HG02981 (cell line): ENCODE measurements around the gene TMEM147.
"Not testable (repeated sequence)": the region's sequence is repeated elsewhere in the genome, so short reads cannot be mapped to it uniquely, and the experiment has no call there.

ENCODE experiments used
- ATAC-seq: cut with Tn5 transposase; IDR thresholded peaks from one replicate; pipeline ENCODE4 v1.9.1; 2021; ENCODE audit warnings: mild to moderate bottlenecking, moderate library complexity; ENCODE audit not compliant: unreplicated experiment

Gene TMEM147

GRCh38 chr19:35561436-35561835 is 16.0 kb downstream of the TMEM147 start:
- no peak for ATAC-seq

- no peak for ATAC-seq
These were observed 16.9 kb downstream of the TMEM147 start for GRCh38 chr19:35562336-35562735.

DNA sequence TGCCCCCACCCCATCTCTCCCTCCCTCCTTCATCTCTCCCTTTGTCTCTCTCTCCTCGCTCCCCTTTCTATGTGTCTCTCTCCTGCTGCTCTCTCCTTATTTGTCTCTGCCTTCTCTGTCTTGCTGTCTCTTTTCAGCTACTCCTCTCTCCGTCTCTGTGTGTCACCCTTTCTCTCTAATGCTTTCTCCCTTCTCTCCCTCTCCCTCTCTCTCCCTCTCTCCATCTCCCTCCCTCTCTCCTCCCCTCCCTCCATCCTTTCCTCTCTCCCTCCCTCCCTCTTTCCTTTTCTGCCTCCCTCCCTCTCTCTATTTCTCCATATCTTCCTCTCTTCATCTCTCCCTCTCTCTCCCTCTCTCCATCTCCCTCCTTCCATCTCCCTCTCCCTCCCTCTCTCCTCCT is 17.4 kb downstream of the TMEM147 start:
- no peak for ATAC-seq

DNA sequence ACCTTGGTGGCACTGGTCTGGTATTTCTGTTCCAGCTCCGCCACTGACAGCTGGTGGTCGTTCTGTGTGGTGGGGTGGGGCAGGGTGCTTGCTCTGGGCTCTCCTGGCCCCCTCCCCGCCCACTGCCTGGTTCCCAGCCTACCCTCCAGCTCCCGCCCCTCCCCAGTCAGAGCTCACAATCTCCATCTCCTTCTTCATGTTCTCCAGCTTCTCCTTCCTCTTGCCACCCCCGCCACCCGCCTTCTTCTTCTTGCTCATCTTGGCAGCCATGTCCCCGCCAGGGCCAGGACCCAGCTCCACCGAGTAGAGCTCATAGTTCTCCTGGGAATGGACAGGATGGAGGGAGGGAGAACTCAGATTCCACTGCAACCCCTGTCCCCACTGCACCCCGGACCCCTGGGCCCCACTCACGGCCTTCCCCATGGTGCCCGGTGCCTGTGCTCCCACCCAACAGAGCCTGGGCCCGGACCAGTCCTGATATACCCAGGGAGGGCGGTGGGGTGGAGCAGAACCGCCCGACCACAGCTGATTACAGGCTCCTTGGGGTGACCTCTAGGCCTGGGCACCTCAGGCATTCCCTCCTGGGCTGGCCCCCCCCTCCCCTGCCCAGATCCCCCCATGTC is 17.9 kb downstream of the TMEM147 start, which contains the start of gene ATP4A:
ATP4A (minus strand) TSS at position 452 of the 623 bp plus-strand sequence; CDS start at position 423, 29 bp downstream.
- ATAC-seq, result no peak

DNA sequence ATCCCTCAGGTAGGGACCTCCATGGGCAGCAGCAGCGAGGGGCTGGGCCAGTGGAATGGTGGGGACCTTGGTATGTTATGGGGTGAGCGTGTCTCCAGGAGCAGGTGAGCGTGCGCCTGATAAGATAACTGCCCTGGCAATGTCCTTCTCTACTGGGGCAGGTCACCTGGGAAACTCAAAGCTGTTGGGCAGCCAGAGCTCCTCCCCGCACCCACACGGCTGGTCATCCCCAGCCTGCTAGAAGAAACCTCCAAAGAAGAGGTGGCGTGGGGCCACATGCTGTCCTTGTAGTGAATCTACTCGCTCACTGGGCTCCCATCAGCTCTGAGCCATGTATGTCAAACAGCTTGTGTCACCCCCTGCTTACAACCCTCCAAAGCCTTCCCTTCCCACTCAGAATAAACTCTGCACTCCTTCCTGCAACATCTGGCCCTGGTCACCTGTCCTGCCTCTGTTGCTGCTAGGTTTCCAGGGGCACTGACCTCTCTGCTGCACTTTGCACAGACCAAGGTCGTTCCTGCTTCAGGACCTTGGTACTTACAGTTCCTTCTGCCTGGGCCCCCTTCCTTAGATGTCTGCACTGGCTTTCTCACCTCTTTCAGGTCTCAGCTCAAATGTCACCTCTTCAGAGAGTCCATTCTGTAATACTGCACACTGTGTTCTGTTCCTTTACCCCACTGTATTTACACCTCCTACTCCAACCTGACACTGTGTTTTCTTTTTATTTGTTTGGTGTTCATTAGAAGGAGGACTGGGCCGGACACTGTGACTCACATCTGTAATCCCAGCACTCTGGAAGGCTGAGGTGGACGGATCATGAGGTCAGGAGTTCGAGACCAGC is 19.8 kb downstream of the TMEM147 start:
- no peak for ATAC-seq

DNA sequence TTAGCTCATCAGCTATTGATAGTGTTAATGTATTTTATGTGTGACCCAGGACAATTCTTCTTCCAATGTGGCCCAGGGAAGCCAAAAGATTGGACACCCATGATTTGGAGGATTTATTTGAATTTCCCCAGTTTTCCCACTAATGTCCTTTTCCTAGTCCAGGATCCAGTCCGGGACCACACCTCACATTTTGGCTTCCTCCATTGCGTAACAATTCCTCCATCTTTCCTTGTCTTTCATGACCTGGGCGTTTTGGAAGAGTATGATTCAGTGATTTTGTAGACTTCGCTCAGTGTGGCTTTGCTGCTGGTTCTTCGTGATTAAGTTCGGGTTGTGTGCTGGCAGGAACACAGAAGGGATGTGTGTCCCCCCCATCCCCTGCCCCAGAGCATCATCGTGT is 21.3 kb downstream of the TMEM147 start:
- ATAC-seq, result no peak

GRCh38 chr19:35569281-35569781 is 23.9 kb downstream of the TMEM147 start:
- ATAC-seq, result no peak

- ATAC-seq, result no peak
These were observed 26.1 kb downstream of the TMEM147 start for GRCh38 chr19:35571406-35571965.

GRCh38 chr19:35577918-35578317 is 32.5 kb downstream of the TMEM147 start:
- no peak for ATAC-seq

GRCh38 chr19:35578707-35579106 is 33.3 kb downstream of the TMEM147 start:
- no peak for ATAC-seq

GRCh38 chr19:35582760-35583159 is 37.3 kb downstream of the TMEM147 start:
- ATAC-seq, result no peak

- ATAC-seq, result no peak
These were observed 40.4 kb downstream of the TMEM147 start, which contains the start of gene PMIS2 for GRCh38 chr19:35585848-35586247. PMIS2 (plus strand) TSS chr19:35586173; CDS start chr19:35586260, 87 bp downstream.

DNA sequence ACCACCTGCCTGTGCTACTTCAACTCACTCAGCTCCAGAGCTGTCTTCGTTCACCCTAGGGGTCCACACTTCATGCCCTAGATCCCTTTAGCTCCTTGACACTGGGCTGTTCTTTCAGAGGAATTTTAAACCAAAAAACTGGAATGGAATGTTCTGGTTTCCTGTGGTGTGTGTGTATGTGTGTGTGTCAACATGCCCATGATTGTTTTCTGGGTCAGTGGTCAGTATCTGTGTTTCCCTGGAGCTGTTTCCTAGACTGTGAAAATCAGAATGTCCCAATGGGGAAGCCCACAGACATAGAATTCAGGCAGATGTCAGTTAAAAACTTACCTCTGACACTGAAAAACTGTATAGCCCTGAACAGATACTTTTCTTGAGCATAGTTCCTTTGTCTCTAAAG is 41.9 kb downstream of the TMEM147 start:
- ATAC-seq, result no peak

DNA sequence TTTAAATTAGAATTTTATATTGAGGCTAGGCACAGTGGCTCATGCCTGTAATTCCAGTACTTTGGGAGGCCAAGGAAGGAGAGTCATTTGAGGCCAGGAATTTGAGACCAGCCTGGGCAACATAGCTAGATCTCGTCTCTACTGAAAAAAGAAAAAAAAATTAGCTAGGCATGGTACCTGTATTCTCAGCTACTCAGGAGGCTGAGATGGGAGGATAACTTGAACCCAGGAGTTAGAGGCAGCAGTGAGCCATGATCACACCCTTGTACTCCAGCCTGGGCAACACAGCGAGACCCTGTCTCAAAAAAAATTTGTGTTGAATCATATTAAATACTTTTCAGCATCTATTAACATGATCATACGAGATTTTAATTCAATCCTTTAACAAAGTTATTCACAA is 45.4 kb downstream of the TMEM147 start:
- ATAC-seq, result no peak

- no peak for ATAC-seq
These were observed 46.8 kb downstream of the TMEM147 start for GRCh38 chr19:35592226-35592625.

DNA sequence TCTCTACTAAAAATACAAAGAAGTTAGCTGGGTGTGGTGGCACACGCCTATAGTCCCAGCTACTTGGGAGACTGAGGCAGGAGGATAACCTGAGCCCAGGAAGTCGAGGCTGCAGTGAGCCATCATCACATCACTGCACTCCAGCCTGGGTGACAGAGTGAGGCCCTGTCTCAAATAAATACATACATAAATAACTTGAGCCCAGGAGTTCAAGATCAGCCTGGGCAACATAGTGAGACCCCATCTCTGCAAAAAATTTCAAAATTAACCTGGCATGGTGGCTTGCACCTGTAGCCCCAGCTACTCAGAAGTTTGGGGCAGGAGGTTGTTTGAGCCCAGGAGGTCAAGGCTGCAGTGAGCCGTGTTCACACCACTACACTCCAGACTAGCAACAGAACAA is 49.6 kb downstream of the TMEM147 start:
- ATAC-seq, result not testable (repeated sequence)

DNA sequence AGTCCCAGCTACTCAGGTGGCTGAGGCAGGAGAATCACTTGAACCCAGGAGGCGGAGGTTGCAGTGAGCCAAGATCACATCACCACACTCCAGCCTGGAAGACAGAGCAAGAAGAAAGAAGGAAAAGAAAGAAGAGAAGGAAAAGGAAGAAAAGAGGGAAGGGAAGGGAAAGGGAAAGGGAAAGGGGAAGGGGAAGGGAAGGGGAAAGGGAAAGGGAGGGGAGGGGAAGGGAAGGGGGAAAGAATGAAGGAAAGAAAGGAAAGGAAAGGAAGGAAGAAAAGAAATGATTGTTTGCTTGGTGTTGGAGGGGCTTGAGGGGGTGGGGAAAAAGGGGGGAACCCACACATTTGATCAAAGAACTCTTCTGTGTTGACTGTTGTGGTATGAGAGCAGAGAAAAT is 50.5 kb downstream of the TMEM147 start:
- no peak for ATAC-seq

- peak; percentile 61 for ATAC-seq
These were observed 51.1 kb downstream of the TMEM147 start for GRCh38 chr19:35596366-35596999.
